Left ventricle myocardium superior (tissue), 1 donor: ENCODE results near the gene IPCEF1. TPM values are rescaled to one million over a fixed set of nuclear protein-coding genes. Genes with fewer than 3 reads are reported as not detected.

ENCODE experiments used
- ATAC-seq: fragments of 200-7000 bp; cut with Tn5 transposase; one replicate; pipeline ENCODE4 v1.9.1; 2020; ENCODE audit warnings: mild to moderate bottlenecking, moderate library complexity
- DNase-seq: peaks from one replicate; pipeline ENCODE4 v3.0.0-alpha.2; 2020
- intact Hi-C: fragments of 100-400 bp; cut with micrococcal nuclease; formaldehyde crosslinking; loops from one replicate; pipeline ENCODE4 v1.11.0; 2022
- long read RNA-seq: library from polyadenylated mRNA; unstranded; transcript quantifications from one replicate; pipeline ENCODE4 v2.0.0, GENCODE V29; 2021
- total RNA-seq: library from RNA; stranded (reverse); fragmentation: NEBNext Ultra II Directional; extraction: Animal tissue kit (Norgen Biotek cat#: 25700); gene quantifications from one replicate; pipeline ENCODE4 v1.2.1, GENCODE V29; 2021
- donor health status: DM: no; HTN: yes; CAD: no; lungs with severe emphysema.

IPCEF1 gene, protein sequence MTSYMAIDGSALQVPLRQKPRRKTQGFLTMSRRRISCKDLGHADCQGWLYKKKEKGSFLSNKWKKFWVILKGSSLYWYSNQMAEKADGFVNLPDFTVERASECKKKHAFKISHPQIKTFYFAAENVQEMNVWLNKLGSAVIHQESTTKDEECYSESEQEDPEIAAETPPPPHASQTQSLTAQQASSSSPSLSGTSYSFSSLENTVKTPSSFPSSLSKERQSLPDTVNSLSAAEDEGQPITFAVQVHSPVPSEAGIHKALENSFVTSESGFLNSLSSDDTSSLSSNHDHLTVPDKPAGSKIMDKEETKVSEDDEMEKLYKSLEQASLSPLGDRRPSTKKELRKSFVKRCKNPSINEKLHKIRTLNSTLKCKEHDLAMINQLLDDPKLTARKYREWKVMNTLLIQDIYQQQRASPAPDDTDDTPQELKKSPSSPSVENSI
- 1.7 TPM for total RNA-seq
- long read RNA-seq: 0 reads

DNA sequence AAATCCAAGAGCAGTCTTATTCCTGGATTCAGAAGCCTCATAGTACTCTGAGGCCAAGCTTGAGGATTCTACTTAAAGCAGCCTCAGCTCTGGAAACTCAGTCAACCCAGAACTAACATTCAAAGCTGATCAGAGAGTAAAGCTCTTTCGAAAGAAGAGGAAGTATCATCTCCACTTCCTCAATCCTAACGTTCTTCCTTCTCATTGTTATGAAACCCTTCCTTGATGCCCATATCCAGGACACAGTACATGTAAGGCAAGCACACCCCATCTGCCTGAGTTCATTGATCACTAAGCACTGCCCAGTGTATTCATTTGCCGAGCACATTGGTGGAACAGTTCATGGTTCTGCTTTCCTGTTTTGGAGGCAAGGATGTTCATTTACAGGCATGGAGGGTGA is at the start of gene IPCEF1:
IPCEF1 (minus strand) TSS at position 114 of the 400 bp plus-strand sequence. CDS start 90,856 bp downstream, outside the sequence.
- DNase-seq (no peak), ATAC-seq (peak; percentile 75)
- intact Hi-C loops: no loop called here

DNA sequence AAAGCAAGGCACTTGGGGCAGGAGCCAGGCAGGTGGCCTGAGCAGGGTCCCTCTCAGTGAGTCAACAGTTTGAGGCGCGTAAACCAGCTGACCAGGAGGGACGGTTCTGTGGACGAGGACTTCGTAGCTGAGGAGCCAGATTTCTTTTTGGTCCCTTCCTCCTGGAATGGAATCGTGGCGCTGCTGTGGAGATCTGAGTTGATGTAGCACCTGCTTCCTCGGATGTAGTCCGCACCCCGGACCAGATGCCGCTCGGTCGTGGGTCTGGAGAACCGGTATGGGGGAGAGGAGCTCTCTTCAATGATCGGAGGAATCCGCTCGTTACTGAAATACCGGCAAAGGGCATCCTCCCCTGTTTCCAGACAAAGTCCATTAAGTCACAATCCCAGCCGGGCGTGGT is 49.7 kb upstream of the IPCEF1 start:
- DNase-seq (no peak), ATAC-seq (no peak)
- intact Hi-C loops: no loop called here

DNA sequence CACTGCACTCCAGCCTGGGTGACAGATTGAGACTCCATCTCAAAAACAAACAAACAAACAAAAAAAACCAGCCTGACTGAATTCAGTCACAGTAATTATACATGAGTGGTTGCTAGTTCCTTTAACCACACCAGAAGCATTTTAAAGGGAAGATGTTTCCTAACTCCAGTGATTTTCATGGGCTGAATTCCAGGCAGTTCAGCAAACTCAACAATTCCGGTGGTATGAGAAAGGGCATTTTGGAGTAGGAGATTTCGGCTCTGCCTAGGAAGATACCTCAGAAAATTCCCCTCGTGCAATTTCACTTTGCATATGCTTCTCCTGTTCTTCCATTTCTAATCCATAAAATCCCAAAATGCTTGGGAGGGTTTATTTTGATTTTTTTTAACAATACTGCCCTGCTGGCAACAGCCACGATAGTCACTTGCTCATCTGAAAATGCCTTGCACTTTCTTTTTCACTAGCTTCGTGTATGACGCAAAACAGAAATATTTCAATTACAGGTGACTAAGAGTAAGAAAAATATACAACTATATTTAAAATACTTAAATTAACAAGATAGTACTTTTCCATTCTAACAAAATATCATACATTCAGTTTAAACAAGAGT is 48.3 kb upstream of the IPCEF1 start:
- no peak for DNase-seq
- ATAC-seq: no peak
- intact Hi-C loops: no loop called here

DNA sequence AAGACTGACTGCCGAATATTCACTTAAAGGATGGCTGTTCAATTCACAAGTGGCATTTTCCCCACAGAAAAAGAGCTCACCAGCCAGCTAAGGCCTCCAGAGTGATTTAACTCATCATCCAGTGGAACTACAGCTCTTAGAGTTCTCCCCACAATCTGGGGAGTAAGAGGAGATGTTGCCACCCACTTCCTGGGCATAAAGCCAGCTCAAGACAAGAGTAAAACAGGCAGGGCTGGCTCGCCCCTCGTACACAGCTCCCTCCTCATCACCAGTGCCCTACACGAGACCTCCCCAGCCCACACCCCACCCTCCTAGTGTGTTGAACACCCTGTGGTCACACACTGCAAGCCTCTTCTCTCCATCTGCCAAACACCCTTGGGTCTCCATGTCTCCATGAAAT is 47.2 kb upstream of the IPCEF1 start:
- ATAC-seq: peak; percentile 66
- no peak for DNase-seq
- intact Hi-C loops: no loop called here

DNA sequence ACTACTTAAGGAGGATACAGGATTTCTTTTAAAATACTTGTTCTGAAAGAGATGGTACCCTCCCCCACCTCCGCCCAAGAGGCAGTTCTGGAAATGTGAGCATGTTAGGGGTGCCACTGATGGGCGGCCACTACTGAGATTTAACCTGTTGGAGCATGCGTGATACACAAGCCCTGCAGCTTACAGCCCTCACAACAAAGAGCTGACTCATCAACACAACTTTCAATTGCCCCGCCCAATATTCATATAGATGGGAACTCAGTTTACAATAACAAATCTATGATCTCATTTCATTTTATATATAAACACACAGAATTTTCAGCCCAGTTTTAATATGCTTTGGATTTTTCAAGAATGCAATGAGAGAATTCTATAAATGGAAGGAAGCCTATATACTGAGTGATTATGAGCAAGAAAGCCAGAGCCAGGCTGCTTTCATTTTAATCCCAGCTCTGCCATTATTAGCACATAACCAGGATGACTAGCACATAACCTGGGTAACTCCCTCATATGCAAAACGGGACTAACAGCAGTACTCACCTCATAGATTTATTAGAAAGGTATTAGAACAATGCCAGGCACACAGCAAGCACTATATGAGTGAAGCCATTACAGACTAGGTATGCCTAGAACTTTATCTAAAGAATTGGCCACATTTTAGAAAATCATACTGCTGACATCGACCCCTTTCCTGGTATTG is 45.6 kb upstream of the IPCEF1 start:
- DNase-seq (no peak), ATAC-seq (no peak)
- intact Hi-C loops: no loop called here

DNA sequence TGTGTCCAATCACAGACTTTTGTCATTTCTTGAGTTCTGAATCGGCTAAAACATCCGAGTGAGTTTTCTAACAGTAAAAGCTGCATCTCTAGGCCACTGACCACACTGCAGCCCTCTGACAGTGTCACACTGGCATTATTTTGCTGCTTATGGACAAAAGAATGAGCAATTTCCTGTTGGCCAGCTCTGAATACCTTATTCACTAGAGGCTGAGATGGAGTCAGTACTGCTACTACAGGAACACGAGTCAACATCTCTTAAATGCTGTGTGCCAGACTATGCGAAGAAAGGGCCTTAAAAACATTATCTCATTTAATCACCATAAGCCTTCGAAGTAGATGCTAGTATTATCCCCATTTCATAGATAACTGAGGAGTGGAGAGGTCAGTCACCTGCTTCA is 42.5 kb upstream of the IPCEF1 start:
- ATAC-seq: no peak
- intact Hi-C loops: no loop called here
- no peak for DNase-seq

DNA sequence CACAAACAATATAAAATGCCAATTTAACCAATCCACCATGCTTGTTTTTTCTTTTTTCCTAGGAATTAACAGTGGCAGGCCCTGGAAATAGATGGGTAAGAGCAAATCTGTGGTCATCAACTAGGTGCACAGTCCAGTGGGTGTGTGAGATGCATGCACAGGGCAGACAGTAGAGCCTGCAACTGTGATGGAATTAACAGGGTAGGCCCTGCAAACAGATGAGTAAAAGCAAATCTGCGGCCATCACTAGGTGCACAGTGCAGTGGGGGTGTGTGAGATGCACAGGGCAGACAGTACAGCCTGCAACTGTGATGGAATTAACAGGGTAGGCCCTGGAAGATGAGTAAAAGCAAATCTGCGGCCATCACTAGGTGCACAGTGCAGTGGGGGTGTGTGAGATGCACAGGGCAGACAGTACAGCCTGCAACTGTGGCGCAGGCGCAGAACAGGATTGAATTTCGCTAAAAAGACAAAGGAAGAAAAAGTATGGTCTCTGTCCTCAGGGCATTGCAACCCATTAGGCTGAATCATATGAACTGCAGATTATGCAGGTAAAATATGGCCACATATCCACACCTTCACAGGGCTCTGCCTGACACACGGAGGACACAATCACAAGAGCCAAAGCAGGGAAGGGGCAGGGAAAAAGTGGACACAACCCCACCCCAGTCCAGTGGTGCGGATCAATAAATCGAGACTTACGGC is 41.0 kb upstream of the IPCEF1 start:
- DNase-seq: no peak
- intact Hi-C loops: no loop called here
- ATAC-seq: no peak

DNA sequence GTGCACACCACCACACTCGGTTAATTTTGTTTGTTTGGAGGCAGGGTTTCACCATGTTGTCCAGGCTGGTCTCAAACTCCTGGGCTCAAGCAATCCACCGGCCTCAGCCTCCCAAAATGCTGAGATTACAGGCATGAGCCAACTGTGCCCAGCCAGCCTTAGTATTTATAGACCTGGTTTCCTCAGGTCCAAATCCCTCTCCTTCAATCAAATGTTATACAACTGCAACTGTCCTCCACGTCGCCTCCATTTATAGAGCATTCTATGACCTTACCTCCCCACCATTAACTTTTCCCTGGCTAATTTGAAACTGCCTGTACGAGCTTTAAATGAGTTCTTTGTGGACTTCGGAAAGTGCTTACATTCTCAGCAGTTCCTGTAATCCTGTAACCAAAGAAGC is 39.3 kb upstream of the IPCEF1 start:
- peak; percentile 57 for ATAC-seq
- intact Hi-C loops: no loop called here
- no peak for DNase-seq

DNA sequence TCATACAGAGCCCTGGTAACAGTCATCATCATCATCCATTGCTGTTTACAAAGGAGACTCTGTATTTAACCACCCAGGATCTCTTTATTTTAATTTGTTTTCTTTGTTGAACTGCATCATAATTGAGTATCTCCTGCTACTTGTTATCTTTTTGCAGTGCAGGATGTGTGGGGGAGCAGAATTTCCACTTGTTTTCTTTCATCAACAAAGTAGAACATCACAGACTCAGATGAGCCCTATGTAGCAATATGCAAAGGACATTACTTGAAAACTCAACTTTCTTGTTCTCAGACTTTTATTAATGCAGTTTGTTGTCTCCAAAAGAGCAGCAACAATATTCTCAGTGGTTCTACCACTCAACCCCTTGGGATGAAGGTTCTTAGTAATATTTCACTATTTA is 38.7 kb upstream of the IPCEF1 start:
- ATAC-seq (no peak), DNase-seq (no peak)
- intact Hi-C loops: no loop called here

DNA sequence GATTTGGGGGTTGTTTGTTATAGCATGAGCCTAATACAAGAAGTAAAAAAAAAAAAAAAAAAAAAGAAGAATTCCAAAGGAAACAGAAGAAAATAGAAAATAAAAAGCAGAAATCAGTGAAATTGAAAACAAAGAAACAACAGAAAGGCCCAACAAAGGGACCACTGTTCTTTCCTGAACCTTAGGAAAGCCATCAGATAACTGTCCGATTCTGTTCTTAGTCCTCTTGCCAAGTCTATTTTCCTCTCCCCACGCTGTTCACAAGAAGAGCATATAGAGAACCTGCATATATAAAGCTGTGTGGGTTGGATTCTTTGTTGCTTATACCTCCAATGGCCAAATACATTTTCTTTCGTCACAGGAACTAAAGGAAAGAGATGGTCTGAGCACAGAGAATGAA is 38.0 kb upstream of the IPCEF1 start:
- ATAC-seq (no peak), DNase-seq (no peak)
- intact Hi-C loops: no loop called here

DNA sequence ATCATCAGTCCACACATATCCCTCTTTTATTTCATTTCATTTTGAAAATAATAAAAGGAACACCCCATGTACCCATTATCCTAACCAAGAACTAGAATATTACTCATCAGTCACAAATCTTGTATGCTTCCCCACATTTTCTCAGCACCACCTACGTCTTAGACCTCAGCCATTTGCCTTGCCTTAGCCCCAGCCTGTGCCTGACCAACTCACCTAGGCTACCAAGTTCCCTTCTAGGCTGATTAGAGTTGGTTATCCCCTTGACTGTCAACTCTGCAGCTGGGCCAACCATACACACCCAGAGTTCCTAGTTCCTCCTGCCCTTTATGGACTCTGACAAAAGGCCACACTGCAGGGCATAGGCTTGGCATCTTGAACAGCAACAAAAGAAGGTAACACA is 33.4 kb upstream of the IPCEF1 start:
- no peak for DNase-seq
- intact Hi-C loops: no loop called here
- ATAC-seq: no peak

DNA sequence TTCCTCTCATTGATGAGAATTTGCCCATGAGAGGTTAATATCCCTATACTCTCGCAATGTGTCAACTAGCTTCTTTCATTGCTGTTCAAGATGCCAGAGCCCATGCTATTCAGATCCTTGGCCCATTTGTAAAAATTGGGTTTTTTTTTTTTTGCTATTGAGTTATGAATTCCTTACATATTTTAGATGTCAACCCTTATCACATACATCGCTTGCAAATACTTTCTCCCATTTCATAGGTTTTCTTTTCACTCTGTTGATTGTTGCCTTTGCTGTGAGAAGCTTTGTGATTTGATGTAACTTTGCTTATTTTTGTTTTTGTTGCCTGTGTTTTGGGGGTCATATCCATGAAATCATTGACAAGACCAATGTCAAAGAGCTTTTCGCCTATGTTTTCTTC is 32.2 kb upstream of the IPCEF1 start:
- ATAC-seq (no peak), DNase-seq (no peak)
- intact Hi-C loops: no loop called here

DNA sequence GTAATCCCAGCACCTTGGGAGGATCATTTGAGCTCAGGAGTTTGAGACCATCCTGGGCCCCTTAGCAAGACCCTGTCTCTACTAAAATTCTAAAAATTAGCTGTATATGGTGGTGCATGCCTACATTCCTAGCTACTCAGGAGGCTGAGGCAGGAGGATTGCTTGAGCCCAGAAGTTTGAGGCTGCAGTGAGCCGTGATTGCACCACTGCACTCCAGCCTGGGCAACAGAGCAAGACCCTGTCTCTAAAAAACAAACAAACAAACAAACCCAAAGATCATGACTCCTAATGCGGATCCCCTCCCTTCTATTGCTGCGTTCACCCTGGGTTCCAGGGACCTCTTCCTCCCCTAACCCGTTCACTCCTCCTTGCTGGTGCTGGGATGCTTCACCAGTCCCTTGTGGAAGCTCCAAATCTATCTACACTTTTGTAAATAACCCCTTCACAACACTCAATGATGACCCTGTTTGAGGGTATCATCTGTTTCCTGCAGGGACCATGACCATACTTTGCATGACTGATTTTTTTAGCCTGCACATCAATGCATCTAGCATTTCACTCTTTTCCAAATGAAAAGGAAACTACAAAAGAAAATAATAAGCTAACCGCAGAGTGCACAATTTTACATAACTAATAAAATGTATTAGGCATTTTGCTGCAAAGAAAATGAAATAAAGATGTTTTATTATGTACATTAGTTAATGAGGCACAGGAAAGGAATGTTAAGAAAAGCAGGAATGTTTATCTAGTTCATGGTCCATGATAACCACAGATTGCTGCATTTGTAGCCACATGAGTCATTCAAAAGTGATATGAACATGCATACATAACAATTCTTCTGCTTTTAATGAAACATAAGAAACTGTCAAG is 30.5 kb upstream of the IPCEF1 start:
- ATAC-seq (no peak), DNase-seq (no peak)
- intact Hi-C loops: no loop called here

DNA sequence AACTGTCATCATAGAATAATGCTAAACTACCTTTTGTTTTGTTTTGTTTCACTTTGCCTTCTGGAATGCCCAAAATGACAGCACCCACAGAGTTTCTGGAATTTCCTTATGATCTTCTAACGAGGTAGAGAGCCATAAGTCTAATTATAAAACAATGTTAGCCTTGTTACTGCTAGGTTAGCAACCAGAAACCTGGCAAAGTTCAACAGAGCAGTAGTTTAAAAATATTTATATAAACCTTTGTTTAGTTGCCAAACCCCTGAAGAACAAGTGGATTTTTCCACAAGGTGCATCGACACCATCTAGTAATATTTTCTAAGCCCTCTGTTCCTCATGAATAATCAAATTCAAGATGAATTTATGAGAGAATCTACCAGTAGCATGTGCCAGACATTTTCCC is 27.6 kb upstream of the IPCEF1 start:
- intact Hi-C loops: no loop called here
- DNase-seq: no peak
- ATAC-seq: no peak

DNA sequence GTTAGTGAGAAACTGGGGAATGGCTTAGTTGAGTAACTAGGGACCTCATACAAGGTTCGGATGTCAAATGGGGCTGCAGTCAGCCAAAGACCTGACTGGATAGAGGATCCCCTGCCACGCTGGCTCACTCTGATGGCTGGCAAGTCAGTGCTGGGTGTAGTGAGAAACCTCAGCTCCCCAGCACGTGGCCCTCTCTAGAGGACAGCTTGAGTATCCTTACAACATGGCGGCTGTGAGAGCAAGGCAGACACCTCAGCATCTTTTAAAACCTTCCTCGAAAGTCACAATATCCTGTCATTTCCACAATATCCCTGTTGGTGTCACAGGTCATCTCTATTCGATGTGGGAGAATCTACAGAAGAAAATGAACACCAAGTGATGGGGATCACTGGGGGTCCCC is 26.7 kb upstream of the IPCEF1 start:
- ATAC-seq: no peak
- intact Hi-C loops: no loop called here

DNA sequence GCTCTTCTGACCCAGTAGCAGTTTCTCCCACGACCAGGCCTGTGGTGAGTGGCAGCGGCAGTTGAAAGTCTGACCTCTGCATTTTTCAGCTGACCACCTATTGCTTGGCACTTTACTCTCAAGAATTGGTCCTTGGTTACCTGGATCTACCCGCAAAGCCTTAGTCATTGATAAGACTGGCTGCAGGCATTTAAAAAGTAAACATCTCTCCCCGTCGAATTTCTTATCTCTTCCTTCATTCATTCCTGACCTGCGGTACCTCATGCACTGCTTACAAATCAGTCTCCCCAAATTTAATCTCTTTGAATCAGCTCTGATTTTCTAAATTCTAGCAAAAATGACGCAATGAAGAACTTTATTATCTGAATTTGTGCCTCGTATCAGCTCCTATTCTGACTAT is 26.1 kb upstream of the IPCEF1 start:
- intact Hi-C loops: no loop called here
- DNase-seq: no peak
- ATAC-seq: no peak

More for the DNA sequence above, 26.7 kb upstream of the IPCEF1 start:
- DNase-seq: no peak

DNA sequence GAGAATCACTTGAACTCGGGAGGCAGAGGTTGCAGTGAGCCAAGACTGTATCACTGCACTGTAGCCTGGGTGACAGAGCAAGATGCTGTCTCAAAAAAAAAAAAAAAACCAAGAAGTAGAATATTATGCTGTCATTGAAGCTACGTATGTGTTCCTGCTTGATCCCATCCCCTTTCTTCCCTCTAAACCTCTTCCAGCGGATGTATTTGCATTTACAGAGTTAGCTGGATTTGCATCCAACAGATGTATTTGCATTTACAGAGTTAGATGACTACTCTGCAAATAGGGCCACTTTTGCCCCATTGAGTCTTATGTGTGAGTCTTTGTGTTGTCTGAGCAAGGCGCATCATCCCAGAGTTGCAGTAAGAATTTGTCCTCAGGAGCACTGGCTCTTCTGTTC is 24.9 kb upstream of the IPCEF1 start:
- ATAC-seq: no peak
- DNase-seq: no peak
- intact Hi-C loops: no loop called here

DNA sequence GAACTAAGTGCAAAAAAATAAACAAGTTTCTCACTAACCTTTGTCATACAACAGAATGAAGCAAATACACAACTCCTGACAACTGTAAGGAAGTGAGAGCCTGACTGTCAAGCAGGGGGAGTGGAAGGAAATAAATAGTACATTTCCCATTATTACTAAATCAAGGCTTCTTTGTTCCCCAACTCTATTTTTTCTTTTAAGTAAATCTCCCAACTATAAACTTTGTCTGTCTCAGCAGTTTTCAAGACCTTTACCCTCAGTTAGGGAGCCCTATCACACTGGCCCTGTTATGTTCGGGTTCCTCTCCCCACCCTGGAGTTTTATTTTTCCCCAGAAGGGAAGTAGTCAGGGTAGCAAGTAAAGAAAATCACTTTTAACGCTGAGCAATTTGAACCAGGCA is 24.1 kb upstream of the IPCEF1 start:
- ATAC-seq (peak; percentile 31), DNase-seq (no peak)
- intact Hi-C loops: no loop called here

DNA sequence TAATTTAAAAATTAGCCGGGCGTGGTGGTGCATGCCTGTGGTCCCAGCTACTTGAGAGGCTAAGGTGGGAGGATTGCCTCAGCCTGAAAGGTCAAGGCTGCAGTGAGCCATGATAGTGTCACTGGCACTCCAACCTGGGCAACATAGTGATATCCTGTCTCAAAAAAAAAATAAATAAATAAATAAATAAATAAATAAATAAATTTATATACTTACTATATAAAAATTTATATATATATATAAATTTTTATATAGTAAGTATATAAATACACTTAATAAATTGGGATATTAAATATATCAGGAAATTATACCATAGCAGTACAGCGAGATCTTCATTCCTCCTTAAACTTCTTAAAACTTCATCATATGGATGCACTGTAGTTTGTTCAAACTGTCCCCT is 23.0 kb upstream of the IPCEF1 start:
- intact Hi-C loops: no loop called here
- DNase-seq (no peak), ATAC-seq (no peak)
